ENCODE measurements around the gene DOK1.

The DOK1 gene

GRCh38 chr2:74525717-74526648, 28.5 kb upstream of the DOK1 start, which contains the start of gene DQX1:
TSS of gene DQX1 (minus strand) at chr2:74526231. CDS start at chr2:74525729, 502 bp downstream.
- DNase-seq = no peak

GRCh38 chr2:74526649-74527230, 27.8 kb upstream of the DOK1 start:
- no peak for DNase-seq

GRCh38 chr2:74527741-74528140, 26.8 kb upstream of the DOK1 start:
- DNase-seq = no peak

DNA sequence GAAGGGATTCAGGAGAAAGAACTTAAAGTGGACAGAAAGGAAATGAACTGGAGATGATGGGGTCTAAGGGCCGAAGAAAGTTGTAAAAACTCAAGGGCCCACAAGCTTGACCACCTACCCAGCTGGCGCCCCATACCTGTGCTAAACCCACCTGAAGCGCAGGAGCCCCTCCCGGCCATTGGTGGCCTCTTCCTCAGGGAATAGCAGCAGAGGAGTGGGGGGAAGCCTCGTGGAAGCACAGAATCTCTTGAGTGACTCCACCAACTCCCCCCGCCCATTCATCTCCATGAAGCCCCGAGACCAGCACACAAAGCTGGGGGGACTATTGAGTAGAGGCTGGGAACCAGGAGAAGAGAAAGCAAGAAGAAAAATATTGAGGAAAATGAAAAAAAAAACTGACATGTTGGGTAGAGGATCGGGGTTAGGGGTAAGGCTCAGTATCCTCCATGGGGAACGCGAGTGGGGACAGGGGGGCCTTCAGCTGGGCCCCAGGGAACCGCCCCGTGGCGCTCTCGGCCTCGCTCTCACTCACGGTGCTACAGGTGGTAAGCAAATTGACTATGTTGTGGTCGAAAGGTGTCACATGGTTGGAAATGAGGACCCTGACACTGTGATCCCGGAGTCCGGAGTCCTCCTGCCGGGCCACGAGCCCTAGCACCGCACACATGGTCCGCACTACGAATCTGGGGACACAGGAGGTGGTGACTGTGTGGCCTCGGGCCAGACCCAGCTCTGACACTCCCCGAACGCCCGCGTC, 25.7 kb upstream of the DOK1 start:
- DNase-seq = no peak

GRCh38 chr2:74529357-74530238, 24.9 kb upstream of the DOK1 start, which contains the start of the genes AUP1 and HTRA2:
TSS of gene AUP1 (minus strand) at chr2:74529706. CDS start at chr2:74529629, 77 bp downstream.
TSS of gene HTRA2 (plus strand) at chr2:74529933. CDS start at chr2:74530007, 74 bp downstream.
- DNase-seq = peak; percentile 70 to 94

GRCh38 chr2:74530239-74531187, 24.0 kb upstream of the DOK1 start:
- DNase-seq = no peak

GRCh38 chr2:74531666-74532065, 22.9 kb upstream of the DOK1 start:
- DNase-seq = no peak

- no peak for DNase-seq
Observed at GRCh38 chr2:74532222-74532621, 22.3 kb upstream of the DOK1 start.

- no peak for DNase-seq
Observed at GRCh38 chr2:74533464-74533863, 21.1 kb upstream of the DOK1 start.

- DNase-seq = no peak
Observed at GRCh38 chr2:74534411-74534810, 20.1 kb upstream of the DOK1 start.

DNA sequence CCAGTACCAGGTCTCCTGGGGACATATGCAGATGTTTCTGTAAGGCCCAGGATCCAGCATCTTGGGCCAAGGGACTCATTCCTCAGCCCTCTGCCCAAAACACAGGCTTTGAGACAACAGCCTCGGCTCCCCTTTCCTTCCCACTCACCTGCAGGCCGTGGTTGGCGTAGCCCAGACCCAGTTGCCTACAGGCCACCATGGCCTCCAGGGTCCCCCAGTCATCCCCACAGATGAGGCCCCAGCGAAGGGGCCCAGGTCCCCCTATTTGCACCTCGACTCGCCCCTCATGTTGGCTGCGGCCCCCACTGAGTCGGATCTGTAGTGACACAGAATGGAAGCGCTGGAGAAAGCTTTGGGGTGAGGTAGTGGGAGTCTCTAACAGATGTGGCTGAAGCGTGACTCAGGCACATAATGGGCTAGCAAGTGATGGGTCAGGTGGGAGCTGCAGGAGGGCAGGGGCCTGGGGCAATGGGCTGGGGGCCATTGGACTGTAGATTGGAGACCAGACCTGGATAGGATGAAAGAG, 19.0 kb upstream of the DOK1 start:
- DNase-seq = no peak

GRCh38 chr2:74536166-74536950, 18.2 kb upstream of the DOK1 start:
- no peak for DNase-seq

- no peak for DNase-seq
Observed at GRCh38 chr2:74537140-74537539, 17.4 kb upstream of the DOK1 start.

GRCh38 chr2:74538881-74539339, 15.6 kb upstream of the DOK1 start:
- no peak for DNase-seq

- no peak for DNase-seq
Observed at GRCh38 chr2:74540291-74540690, 14.2 kb upstream of the DOK1 start.

DNA sequence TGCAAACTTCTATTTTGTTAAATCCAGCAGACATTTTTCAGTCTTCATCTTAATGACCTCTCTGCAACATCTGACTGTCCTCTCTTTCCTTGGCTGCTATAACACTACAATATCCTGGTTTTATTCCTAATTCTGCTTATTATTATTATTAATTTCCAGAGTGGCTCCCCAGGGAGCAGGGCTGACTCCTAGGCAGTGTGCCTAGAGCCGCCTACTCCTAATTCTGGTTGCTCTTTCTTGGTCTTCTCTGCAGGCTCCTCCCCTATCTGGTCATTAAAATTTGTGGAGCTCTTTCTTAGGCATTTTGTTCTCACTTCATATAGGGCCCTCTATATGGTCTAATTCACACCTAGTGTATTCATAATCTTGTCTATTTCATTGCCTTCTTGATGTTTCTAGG, 11.5 kb upstream of the DOK1 start:
- no peak for DNase-seq

GRCh38 chr2:74544634-74545033, 9.9 kb upstream of the DOK1 start:
- DNase-seq = no peak

DNA sequence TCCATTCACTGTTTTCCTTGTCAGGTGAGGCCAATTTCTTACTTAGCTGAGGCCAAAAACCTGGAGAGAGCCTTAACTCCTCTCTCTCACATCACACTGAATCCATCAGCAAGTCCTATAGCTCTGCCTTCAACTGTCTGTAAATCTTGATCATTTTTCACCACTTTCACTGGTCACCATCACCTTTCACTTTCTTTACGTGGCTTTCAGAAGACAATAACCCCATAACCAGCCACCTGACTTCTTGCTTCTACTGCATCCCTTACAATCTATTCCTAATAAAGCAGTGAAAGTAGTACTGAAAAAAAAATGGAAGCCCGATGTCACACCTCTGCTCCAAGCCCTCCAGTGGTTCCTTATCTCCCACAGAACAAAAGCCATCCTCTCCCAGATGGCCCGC, 8.5 kb upstream of the DOK1 start:
- no peak for DNase-seq

GRCh38 chr2:74548285-74548899, 6.1 kb upstream of the DOK1 start:
- DNase-seq = no peak

All from NCI-H187 (cell line).